HFF-Myc (cell line): ENCODE results near the gene ARPC3.
"Not testable (repeated sequence)": the region's sequence is repeated elsewhere in the genome, so short reads cannot be mapped to it uniquely, and the experiment has no call there.

Experiments
- DNase-seq: peaks from one replicate; pipeline ENCODE4 v3.0.0-alpha.2; 2011; ENCODE audit warnings: low read depth; ENCODE audit errors: extremely low read depth
- H3K4me3 ChIP-seq: replicated peaks from 2 replicates; pipeline ENCODE4 v1.5.1; 2011; ENCODE audit warnings: low read depth, mild to moderate bottlenecking, control low read depth, low read length
- TF ChIP-seq, protein P1 (sequence below): IDR thresholded peaks from 2 replicates; pipeline ENCODE4 v1.5.1; 2012; ENCODE audit warnings: mild to moderate bottlenecking, low read depth, low read length, control low read depth; ENCODE audit errors: missing control alignments

Gene ARPC3

DNA sequence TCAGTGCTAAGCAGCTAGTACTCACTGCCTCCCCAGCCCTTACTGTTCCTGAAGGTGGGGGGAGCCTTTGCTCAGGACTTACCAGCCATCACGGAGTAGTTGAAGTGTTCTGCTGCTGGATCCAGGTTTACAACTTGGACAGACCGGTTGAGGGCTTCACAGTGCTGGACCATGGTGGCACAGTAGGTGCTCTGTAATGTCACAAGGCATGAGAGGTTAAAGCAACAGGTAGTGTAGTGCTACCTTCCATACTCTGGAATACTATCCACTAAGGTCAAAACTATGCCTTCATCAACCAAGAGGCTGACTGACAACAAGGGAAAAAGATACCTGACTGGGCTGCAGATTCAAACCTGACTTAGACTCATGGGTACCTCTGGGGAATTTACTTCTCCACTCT, 14.9 kb upstream of the ARPC3 start:
- H3K4me3 ChIP-seq: no peak overlapping the region
- TF ChIP-seq, protein P1, sequence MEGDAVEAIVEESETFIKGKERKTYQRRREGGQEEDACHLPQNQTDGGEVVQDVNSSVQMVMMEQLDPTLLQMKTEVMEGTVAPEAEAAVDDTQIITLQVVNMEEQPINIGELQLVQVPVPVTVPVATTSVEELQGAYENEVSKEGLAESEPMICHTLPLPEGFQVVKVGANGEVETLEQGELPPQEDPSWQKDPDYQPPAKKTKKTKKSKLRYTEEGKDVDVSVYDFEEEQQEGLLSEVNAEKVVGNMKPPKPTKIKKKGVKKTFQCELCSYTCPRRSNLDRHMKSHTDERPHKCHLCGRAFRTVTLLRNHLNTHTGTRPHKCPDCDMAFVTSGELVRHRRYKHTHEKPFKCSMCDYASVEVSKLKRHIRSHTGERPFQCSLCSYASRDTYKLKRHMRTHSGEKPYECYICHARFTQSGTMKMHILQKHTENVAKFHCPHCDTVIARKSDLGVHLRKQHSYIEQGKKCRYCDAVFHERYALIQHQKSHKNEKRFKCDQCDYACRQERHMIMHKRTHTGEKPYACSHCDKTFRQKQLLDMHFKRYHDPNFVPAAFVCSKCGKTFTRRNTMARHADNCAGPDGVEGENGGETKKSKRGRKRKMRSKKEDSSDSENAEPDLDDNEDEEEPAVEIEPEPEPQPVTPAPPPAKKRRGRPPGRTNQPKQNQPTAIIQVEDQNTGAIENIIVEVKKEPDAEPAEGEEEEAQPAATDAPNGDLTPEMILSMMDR: no peak
- no peak for DNase-seq

DNA sequence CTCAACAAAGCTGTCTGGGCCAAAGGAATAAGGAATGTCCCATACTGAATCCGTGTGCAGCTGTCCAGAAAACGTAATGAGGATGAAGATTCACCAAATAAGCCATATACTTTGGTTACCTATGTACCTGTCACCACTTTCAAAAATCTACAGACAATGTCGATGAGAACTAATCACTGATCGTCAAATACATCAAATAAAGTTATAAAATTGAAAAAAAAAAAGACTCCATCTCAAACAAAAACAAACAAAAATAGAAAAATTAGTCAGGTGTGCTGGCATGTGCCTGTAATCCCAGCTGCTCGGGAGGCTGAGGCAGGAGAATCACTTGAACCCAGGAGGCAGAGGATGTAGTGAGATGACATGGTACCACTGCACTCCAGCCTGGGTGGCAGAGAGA, 11.1 kb upstream of the ARPC3 start:
- not testable (repeated sequence) for DNase-seq

GRCh38 chr12:110458756-110459155, 8.6 kb upstream of the ARPC3 start:
- no peak for DNase-seq
- TF ChIP-seq, protein P1: no peak
- no peak overlapping the region for H3K4me3 ChIP-seq

More for the DNA sequence above, 11.1 kb upstream of the ARPC3 start:
- H3K4me3 ChIP-seq: not testable (repeated sequence)

DNA sequence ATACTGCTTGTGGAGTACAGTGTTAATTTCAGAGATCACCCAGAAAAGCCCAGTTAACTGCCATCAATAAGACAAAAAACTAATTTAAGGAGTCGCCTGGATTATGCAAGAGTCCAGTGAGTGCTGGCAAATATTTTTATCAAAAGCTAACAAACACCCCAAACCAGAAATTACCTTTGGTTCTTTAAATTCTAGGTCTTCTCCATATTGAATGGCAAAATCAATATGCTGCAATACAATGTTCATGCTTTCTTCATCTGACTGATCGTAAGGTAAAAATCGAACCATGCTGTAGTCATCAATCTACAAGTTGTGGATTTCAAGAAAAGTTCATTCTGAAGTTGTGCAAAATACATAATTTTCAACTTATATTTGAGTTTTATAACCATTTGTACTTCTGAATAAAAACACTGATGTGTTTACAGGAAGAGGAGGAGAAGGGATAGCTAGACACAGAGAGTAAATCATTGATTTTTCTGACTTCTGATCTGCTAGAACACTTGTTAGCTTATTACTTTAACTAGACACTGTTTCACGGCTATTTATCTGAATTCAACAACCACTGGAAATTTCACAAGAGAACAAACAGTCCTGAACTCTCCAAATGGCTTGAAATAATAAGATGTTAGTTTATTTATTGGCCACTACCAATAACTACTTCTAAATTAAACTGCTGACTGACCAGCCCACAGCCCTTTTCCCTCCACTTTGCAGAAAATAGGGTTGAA, 3.6 kb upstream of the ARPC3 start:
- TF ChIP-seq, protein P1: no peak
- DNase-seq: no peak
- H3K4me3 ChIP-seq: no peak overlapping the region

GRCh38 chr12:110451263-110451662, 1.1 kb upstream of the ARPC3 start:
- no peak overlapping the region for H3K4me3 ChIP-seq
- no peak for DNase-seq
- TF ChIP-seq, protein P1: no peak

GRCh38 chr12:110444455-110444854, 5.7 kb downstream of the ARPC3 start:
- no peak for DNase-seq
- TF ChIP-seq, protein P1: no peak
- H3K4me3 ChIP-seq: no peak overlapping the region

DNA sequence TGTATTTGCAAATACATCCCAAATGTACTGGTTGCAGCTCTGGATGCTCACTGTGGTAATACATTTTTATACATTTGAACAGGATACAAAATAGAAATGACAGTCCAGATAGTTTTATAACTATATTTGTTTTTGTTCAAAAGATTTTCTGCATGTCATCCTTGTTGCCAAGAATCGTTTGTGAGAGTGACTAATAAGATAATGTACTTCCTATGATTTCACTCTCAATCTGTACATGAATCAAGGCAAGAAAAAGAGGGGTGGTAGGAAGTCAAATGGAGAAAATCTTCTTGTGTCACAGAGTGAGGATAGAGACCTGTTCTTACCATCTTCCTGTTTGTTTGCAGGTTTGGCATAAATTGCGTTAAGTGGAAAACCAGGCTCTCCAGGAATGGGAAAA, 13.9 kb downstream of the ARPC3 start:
- TF ChIP-seq, protein P1: no peak
- no peak for DNase-seq
- no peak overlapping the region for H3K4me3 ChIP-seq
